Islet precursor cell (in vitro differentiated cells): ENCODE data around the gene LDHAL6B.

Experiments used
- DNase-seq: peaks from one replicate; pipeline ENCODE4 v3.0.0-alpha.2; 2018

Gene LDHAL6B

DNA sequence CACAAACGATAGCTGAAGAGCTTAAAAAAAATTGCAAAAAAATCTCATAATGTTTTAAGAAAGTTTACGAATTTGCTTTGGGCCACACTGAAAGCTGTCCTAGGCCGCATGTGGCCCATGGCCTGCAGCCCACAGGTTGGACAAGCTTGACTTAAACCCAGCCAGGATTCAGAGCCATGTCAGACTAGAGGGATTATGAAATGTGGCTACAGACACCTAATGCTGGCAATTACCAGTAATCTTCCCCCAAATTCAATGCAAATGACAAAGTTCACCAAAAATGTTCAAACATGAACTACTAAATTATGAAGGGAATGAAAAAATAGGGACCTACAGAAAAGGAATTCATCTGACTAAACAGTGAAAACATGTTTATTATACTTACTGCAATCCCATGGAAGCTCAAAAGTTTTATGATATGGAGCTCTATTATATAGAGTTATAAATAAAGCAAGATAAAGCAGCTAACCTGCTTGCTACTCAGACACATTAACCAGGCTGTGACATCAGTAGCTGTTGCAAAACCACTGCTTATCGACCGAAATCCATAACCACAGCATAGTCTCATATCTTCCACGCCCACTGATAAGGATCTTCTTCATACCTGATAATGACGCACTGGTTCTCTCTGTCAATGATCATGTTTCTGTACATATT, 49.2 kb downstream of the LDHAL6B start:
- DNase-seq, result no peak

DNA sequence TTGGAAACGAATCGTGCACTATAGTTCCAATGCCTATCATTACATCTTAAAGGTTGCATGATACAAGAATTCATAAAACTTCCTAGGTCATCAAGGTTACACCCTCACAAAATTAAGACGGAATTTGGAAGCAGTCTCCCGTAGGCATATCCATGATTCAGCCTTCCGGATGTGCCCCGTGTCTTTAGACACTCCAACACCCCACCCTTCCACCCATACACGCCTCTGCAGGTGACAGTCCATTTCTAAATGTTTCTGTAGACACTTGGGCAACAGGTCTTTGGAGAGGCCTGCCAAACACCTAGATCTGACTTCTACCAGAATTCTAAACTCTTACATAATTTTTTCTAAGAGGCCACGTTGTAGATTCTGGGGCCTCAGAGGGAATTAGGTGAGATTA, 49.8 kb downstream of the LDHAL6B start:
- no peak for DNase-seq

DNA sequence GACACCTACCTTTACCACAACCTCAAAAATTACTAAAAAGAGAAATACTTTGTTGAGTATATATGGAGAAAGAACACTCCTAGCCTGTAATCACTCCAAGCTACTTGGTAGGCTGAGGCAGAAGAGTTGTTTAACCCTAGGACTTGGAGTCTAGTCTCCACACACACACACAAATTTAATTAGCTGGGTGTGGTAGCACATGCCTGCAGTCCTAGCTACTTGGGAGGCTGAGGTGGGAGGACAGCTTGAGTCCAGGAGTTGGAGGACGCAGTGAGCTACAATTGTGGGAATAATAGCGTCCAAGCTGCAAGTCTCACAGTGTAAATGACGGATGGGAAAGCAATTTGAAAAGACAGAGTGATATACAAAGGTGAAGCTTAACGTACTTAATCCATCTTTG, 50.5 kb downstream of the LDHAL6B start:
- no peak for DNase-seq
